ENCODE measurements around the gene ACTRT2.

The ACTRT2 gene

DNA sequence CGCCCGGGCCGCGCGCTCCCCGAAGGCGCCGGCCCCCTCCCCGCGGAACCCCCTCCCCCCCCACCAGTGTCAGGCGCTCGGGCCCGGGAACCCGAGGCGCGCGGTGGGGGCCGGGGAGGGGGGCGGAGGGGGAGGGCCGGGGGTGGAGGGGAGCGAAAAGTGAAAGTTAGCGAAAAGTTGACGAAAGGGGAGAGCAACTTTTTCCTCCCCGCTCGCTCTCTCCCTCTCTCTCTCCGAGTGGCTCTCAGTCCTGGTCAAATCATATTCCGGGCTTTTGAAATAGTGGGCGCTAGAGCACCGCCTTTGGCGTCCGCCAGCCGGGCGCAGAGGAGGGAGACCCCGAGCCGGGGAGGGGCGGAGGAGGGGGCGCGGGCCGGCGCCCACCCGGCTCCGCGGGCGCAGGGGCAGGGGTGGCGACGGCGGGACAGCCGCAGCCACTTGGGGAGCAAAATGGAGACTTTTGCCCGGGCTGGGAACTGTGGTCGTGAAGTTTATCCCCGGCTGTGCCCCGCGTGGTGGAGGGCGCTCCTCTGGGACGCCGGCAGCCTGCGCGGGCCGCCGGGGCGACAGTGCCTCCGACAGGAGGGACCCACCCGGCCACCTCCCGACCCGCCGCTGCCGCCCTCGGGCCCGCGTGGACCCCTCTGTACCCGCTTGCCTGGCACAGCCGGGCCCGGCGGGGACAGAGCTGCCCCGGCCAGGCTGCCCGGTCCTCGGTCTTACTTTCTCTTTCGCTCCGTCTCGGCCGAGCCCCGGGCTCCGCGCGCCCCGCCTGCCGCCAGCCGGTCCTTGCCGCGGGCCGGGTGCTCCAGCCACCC lies 48.4 kb downstream of the ACTRT2 start:
- no peak overlapping the region for H3K4me3 Mint-ChIP-seq
- H3K4me1 Mint-ChIP-seq (ENCODE audit: low read depth): no peaks in the 10 kb centered on the region
- no peak overlapping the region for H3K27ac Mint-ChIP-seq
- H3K36me3 Mint-ChIP-seq (ENCODE audit: low read depth): no peaks in the 10 kb centered on the region
- no peaks in the 10 kb centered on the region for H3K9me3 Mint-ChIP-seq
- H3K27me3 Mint-ChIP-seq (ENCODE audit: low read depth): peaks cover 29% of the 10 kb centered on the region
- DNase-seq (ENCODE audit: low spot score): no peak

- Mint-ChIP-seq H3K9me3 (no peaks in the 10 kb centered on the region), H3K36me3 (ENCODE audit: low read depth) (no peaks in the 10 kb centered on the region), H3K4me3 (no peak overlapping the region), H3K4me1 (ENCODE audit: low read depth) (no peaks in the 10 kb centered on the region), H3K27me3 (ENCODE audit: low read depth) (peaks cover 31% of the 10 kb centered on the region), H3K27ac (no peak overlapping the region)
- no peak for DNase-seq (ENCODE audit: low spot score)
These were observed 49.0 kb downstream of the ACTRT2 start for GRCh38 chr1:3070309-3070643.

DNA sequence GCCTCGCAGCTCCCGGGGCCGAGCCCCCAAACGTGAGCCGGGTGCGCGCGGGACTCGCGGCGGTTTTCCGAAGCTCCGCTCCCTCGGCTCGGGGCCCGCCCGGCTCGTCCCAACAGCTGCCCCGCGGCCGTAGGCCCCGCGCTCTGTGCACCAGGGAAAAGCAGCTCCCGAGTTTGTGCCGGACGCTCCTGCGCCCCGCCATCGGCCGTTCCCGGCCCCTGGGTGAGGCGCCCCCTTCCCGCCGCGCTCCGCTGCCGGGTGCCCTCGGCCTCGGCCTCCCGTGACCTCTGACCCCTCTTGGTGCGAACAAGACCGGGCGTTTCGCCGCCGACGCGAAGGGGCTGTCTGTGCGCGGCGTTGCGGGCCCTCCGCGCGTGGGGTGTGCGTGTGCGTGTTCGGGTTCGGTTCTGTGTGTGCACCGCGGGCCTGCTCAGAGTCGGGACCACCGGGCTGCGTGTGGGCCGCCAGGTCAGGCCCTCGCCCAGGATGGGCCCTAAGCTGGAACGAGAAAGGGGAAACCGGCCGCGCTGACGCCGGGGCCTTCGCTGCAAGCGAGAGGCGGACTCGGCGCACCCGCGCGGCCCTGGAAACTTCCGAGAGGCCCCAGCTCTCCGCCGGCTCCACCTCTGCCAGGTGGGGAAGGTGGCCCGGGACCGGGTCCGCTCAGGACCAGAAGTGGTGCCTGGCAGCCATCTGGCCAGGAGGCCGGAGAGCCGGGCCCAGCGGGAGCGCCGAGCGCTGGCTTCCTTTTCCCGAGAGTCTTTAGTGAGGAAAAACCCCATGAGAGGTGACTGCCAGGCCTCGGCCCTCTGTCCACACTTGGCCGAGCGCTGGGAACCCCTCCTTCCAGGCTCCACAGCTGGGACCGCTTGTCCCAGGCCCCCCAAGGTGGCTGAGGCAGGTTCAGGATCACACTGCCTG lies 49.6 kb downstream of the ACTRT2 start:
- peaks cover 31% of the 10 kb centered on the region for H3K27me3 Mint-ChIP-seq (ENCODE audit: low read depth)
- no peaks in the 10 kb centered on the region for H3K36me3 Mint-ChIP-seq (ENCODE audit: low read depth)
- no peak overlapping the region for H3K4me3 Mint-ChIP-seq
- no peak for DNase-seq (ENCODE audit: low spot score)
- H3K9me3 Mint-ChIP-seq: no peaks in the 10 kb centered on the region
- no peaks in the 10 kb centered on the region for H3K4me1 Mint-ChIP-seq (ENCODE audit: low read depth)
- no peak overlapping the region for H3K27ac Mint-ChIP-seq

- DNase-seq (ENCODE audit: low spot score): no peak
- H3K4me3 Mint-ChIP-seq: no peak overlapping the region
- no peaks in the 10 kb centered on the region for H3K4me1 Mint-ChIP-seq (ENCODE audit: low read depth)
- H3K36me3 Mint-ChIP-seq (ENCODE audit: low read depth): no peaks in the 10 kb centered on the region
- peaks cover 31% of the 10 kb centered on the region for H3K27me3 Mint-ChIP-seq (ENCODE audit: low read depth)
- H3K27ac Mint-ChIP-seq: no peak overlapping the region
- no peaks in the 10 kb centered on the region for H3K9me3 Mint-ChIP-seq
These were observed 50.5 kb downstream of the ACTRT2 start for GRCh38 chr1:3071565-3072390.

Data from T-helper 2 cell treated with Interferon-gamma antibody and Interleukin-4, amounts not matched to agents 5 μg/mL and 100 μg/mL, for 36 hours (primary cell).